ENCODE results near the gene TCF21.
"Not testable (repeated sequence)": the region's sequence is repeated elsewhere in the genome, so short reads cannot be mapped to it uniquely, and the experiment has no call there.

Gene TCF21

GRCh38 chr6:133888929-133889556, at the start of gene TCF21:
TCF21 (plus strand) TSS chr6:133889113; CDS start chr6:133889398, 285 bp downstream.
- DNase-seq = no peak

DNA sequence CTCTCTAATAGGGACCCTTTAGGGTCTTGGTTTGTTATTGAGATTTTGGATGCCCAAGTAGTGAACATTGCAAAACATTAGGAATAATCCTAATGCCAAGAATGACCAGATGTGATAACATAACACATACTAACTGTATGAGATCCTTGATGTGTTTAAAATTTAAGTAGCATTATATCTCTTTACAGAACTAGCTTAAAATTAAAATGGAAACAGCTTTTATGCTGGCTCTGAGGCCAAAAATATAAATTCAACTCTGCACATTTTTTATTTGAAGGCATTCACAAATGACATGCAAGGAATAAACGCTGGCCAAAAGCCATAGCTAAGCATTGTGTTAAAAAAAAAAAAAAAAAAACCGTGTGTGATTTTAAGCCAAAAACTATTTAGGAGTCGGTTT, 47.7 kb upstream of the TCF21 start:
- no peak for DNase-seq

DNA sequence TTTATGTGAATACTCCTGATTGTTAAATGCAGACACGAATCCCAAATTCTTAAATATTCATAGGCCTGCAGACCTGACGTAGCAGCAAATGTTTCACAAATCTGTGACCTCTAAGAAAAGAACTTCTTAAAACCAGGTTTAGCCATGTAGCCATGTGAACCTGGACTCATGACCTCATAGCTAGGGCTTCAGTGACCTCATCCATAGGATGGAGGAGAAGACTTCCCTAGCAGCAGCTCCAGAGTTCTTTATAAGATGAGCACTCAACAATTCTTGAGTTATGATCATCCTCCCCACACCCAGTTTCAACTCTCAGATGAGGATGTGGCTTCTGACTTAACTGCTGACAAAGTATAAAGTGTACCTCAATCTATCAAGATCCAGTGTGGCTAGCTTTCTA, 45.8 kb upstream of the TCF21 start:
- no peak for DNase-seq

GRCh38 chr6:133844709-133845108, 44.2 kb upstream of the TCF21 start:
- DNase-seq = no peak

- DNase-seq = no peak
These were observed 34.9 kb upstream of the TCF21 start for GRCh38 chr6:133854041-133854363.

DNA sequence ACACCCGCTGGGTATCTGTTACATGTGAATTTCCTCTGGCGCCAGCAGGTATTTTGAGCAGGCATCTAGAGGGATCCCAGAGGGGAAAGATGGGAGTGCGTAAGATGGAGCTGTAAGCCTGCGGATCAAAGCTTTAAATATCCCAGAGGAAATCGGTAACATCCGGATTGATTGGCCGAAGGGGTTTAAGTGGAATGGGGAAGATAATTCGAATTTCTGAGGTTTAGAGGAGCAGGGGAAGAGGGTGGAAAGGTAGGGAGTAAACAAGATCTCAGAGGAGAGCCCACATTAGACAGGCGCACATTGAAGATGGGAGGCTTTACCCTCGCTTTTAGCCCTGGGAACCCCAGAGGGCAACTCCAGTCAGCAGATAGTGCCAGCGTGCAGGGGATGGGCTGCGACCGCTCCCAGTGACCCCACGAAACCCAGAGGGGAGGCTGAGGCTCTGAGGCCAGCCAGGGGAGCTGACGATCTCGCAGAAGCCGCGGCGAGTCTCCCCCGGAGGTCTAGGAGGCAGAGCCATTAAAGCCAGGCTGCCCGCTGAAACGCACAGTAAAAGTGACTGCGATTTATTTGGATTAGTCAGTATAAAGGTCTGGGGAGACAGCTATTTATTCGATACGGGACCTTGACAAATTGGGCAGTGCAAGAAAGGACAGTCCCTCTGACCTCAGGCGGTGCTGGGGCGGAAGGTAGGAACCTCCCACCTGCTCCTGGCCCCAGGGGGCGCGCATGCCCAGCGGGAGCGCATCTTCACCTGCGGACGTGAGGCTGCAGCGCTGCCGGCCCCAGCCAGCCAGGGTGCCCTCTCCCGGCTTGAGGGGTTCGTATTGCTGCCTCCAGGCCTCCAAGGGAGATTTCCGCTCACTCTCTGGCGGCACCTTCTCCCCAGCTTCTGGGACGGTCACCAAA, 34.3 kb upstream of the TCF21 start:
- DNase-seq = no peak

DNA sequence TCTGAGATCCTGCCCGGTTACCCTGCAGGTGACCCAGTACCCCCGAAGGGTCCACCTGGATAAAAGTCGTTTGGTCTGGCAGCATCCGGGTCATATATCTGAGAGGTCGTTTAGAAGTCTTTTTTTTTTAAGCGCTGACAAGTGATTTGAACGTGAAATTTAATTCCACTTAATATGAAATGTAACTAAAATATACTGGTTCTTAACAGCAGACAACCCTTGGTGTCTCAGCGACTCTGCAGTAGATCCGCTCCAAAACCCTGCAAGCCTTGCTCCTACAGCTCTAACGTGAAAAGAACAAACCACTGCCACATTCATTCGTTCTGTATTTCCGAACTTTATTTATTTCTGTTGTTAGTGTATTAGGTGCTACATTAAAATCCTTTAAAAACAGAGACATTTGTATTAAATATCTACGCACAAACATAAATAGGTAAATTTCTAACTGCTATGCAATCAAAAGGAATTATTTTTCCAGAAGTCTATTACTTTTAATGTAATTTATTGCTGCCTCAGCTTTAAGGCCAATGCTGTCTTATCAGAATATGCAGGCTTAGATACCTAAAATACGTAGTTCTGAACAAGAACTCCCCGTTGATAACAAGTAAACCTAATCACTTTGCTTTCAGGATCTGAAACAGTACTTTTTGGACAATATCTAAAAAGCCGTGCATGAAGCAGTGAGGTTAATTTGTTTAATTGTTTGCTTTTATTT, 33.5 kb upstream of the TCF21 start:
- DNase-seq = no peak

DNA sequence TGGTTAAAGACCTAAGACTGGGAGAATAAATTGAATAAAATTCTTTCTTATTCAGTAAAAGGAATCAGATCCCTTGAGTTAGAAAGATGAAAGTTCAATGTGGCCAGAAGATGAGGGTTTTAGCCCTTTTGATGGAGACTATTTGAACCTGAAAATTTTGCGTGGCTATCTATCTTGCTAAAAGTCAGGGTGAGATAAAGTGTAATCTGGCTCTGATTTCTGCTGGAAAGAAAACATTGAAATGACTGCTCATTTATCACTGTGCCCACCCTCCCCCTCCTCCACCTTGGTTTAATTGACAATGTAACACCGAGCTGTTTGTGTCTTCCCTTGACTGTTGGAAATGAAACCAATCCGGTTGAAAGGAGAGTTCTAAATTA, 32.9 kb upstream of the TCF21 start:
- no peak for DNase-seq

DNA sequence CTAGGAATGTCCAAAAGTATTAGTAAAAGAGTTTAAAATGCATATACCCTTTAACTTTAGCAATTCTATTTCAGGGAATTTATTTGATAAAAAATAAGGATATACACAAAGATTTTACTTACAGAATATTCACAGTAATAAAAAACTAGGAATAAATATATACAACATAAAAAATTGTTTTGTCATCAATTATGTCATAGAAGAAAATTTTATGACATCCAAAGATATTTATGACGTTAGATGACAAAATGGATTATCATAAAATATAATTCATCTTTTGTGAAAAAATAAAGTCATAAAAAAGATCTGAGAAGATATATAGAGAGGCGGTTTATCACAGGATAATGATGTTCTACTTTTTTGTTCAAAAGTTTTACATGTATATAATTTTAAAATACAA, 32.0 kb upstream of the TCF21 start:
- DNase-seq = no peak

GRCh38 chr6:133857696-133858095, 31.2 kb upstream of the TCF21 start:
- DNase-seq = no peak

DNA sequence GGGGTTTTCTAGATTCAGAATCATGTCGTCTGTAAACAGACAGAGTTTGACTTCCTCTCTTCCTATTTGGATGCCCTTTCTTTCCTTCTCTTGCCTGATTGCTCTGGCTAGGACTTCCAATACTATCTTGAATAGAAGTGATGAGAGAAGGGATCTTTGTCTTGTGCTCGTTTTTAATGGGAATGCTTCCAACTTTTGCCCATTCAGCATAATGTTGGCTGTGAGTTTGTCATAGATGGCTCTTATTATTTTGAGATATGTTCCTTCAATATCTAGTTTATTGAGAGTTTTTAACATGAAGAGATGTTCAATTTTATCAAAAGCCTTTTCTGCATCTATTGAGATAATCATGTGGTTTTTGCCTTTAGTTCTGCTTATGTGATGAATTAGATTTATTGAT, 27.6 kb upstream of the TCF21 start:
- DNase-seq = not testable (repeated sequence)

- no peak for DNase-seq
These were observed 25.7 kb upstream of the TCF21 start for GRCh38 chr6:133863228-133863627.

- no peak for DNase-seq
These were observed 23.2 kb upstream of the TCF21 start for GRCh38 chr6:133865680-133866079.

DNA sequence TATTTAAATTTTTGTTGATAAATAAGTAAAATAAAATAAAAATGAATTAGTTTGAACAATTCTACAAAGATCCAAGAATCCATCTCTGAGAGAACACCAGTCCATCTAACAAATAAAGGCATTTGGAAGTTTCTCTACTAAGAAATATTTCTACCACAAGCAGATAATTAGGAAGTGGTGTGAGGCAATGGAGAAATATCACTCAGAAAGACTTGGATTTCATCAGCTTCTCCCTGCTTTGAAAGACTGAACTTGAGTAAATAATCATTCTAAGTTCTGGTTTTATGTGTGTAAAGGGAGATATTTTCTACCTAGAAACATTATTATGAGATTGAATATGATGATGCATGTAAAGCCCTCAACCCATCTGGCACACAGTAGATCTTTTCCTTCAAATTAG, 17.8 kb upstream of the TCF21 start:
- DNase-seq = no peak

GRCh38 chr6:133873538-133873937, 15.4 kb upstream of the TCF21 start:
- no peak for DNase-seq

DNA sequence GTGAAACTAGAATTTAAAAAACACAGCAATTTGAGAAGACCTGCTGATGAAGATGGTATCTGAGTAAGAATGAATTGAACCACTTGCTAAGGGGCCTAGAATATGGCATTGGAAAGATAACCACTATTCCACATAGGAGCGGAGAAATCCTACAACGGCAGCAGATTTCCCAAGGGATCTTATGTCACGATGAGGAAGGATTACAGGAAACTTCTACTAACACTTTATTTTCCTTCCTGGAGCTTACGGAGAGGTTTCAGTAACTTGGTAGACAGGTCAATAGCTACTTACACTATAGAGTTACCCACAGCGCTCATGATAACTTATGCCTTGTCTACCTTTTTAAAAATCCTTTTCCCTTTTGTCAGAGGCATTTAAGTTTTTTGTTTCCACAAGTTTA, 11.8 kb upstream of the TCF21 start:
- DNase-seq = no peak

DNA sequence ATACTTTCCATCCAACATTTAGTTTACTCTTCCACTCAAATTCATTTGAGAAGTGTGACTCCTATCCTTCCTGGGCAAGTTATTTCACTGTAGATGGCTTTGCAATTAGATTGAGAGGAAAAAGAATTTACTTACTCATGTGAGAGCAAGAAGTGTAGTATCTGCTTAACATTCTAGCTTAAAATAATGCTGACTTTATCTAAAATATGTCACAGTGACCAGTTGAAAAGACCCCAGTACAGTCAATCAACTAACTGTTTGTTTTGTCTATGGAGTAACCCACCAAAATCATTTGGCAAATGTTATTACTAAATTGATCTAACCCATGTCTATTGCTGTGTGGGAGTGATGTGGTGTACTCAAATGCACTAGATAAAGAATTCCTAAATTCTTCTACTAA, 8.9 kb upstream of the TCF21 start:
- no peak for DNase-seq

DNA sequence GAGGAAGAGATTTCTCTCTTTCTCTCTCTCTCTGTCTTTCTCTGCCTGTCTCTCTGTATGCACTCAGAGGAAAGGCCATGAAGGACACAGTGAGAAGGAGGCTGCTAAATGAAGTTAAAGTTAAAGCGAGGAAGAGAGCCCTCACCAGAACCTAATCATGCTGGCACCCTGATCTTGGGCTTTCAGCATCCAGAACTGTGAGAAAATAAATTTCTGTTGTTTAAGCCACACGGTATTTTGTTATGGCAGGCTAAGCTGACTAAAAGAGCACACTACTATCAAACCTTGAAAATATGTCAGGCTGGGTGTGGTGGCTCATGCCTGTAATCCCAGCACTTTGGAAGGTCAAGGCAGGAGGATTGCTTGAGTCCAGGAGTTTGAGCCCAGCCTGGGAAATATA, 8.0 kb upstream of the TCF21 start:
- DNase-seq = no peak

DNA sequence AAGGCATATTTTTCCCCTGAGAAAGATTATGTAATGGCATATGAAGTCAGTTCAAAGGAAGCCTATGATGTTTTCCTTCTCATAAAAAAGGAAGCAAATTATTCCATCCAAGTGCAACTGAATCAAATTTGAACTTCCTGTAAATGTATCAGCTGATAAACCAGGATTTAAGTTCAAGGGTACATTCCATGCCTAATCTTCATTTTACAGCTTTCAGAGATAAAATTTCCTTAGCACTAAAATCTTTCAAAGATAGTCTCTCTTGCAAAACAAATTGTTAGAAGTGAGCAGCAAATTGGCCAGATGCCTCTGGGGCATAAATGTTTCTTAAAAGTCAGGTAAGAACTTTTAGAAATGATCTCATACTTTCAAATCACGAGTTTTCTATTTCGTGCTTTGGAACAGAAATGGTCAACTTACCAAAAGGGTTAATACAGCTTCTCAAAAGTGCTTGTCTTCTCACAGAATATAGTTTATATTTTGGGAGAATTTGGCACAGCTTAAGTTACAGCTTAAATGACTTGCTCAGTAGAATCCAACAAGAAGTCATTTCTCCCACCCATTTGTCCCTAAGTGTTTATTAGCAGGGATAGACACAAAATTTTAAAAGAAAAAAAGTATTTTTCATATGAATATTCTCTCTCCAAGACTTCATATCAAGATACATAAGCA, 2.7 kb upstream of the TCF21 start:
- DNase-seq = no peak

DNA sequence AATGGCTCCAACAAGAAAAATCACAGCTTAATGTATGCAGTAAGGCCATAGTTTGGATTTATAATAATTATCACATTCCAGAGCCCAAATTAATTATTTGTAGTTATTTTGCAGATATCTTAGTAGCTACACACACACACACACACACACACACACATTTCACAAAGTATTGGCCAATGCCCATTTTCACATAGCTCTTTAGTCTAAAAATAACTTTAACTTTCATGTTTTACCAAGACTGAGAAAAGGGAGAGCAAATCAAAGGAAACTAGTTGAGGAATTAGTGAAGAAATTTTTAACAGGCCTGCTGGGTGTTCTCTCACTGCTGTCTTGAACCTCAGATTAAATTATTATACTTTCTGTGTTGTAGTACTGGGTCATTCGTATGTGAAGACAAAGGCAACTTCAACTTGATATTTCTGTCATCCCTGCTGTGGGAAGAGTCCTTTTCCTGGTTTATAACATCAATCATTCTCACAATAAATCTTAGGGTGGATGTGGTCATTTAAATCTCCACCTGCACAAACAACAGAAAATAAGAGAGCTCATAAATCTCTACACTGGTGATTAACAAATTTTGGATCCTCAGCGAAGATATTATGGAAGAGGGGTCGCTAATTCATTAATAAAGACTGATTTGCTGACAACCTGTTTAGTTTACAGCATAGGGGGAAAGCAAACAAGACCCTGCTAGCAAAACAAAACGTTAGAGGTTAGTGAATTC, 1.6 kb upstream of the TCF21 start:
- no peak for DNase-seq

- DNase-seq = no peak
These were observed 1.1 kb upstream of the TCF21 start for GRCh38 chr6:133887880-133888230.

DNA sequence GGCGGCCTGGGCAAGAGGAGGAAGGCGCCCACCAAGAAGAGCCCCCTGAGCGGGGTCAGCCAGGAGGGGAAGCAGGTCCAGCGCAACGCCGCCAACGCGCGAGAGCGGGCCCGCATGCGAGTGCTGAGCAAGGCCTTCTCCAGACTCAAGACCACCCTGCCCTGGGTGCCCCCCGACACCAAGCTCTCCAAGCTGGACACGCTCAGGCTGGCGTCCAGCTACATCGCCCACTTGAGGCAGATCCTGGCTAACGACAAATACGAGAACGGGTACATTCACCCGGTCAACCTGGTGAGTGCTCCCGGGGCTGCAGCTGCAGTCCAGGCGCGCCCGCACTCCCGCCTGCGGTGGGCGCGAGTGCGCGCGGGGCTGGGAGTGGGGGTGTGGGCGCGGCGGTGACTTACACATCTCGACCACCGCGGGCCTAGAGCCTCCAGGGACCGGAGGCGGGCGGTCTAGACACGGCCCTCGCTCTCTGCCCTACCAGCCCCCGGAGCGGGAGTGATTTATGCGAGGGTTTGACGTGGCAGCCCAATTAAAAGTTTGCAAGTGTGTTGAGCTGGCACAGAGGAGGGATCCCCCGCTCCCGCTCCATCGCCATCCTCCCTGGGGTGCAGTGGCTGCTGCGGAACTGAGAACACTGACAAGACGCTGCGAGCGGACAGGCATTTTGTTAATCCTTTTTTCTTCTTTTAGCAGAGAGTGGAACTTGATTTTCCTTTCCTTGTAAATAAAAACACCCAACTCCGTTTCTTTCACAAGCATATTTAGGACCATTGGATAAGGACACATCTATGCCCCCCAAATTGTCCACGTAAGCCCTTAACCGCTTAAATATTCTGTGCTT, 867 bp downstream of the TCF21 start:
- no peak for DNase-seq

Data from DMS79 (cell line).